ENCODE results near the gene MACROD1. TPM values are rescaled to one million over a fixed set of nuclear protein-coding genes. Genes with fewer than 3 reads are reported as not detected.
A peak's percentile ranks its signal among the peaks of the same experiment; 100 is the strongest.

The MACROD1 gene
- total RNA-seq, 1 experiment from 2014 or later = 36.9 TPM

- Mint-ChIP-seq H3K9me3 (no peaks in the 10 kb centered on the region), H3K36me3 (no peaks in the 10 kb centered on the region), H3K4me1 (no peaks in the 10 kb centered on the region), H3K4me3 (no peak overlapping the region), H3K27ac (peak overlapping the region; percentile 37; the same call in 1 of the 2 replicates), H3K27me3 (ENCODE audit: low read depth) (peaks cover 48% of the 10 kb centered on the region)
- ATAC-seq = no peak
- POLR2A ChIA-PET = interaction anchor here (0.7 kb wide), 1 partner anchor 9 kb away, joined by 3 read pairs; no protein-coding TSS in a partner anchor
- TF ChIP-seq MYBL2 (CRISPR knock-in tag; IDR thresholded peaks at IDR 0.05) (no peak), ZBTB21 (CRISPR knock-in tag; IDR thresholded peaks at IDR 0.05; ENCODE audit: borderline replicate concordance) (no peak), E2F4 (CRISPR knock-in tag; IDR thresholded peaks at IDR 0.05; ENCODE audit: borderline replicate concordance, low read depth) (no peak), PRRX2 (CRISPR knock-in tag; IDR thresholded peaks at IDR 0.05) (no peak), SMAD3 (CRISPR knock-in tag; IDR thresholded peaks at IDR 0.05; ENCODE audit: borderline replicate concordance) (no peak), JUN (CRISPR knock-in tag; IDR thresholded peaks at IDR 0.05) (no peak), PRDM15 (CRISPR knock-in tag; IDR thresholded peaks at IDR 0.05) (no peak), AR (CRISPR knock-in tag; IDR thresholded peaks at IDR 0.05) (no peak), MXD4 (CRISPR knock-in tag; IDR thresholded peaks at IDR 0.05; ENCODE audit: borderline replicate concordance) (no peak), NFATC4 (CRISPR knock-in tag; IDR thresholded peaks at IDR 0.05) (no peak), NR3C1 (CRISPR knock-in tag; conservative IDR thresholded peaks at IDR 0.05; ENCODE audit: low read depth) (no peak), ZNF423 (CRISPR knock-in tag; IDR thresholded peaks at IDR 0.05) (no peak), SMAD4 (CRISPR knock-in tag; IDR thresholded peaks at IDR 0.05) (no peak), NFE2L1 (CRISPR knock-in tag; IDR thresholded peaks at IDR 0.05) (no peak), ZNF263 (CRISPR knock-in tag; IDR thresholded peaks at IDR 0.05; ENCODE audit: low read depth) (no peak), IRF2 (CRISPR knock-in tag; IDR thresholded peaks at IDR 0.05; ENCODE audit: borderline replicate concordance, low read depth) (no peak)
- TF ChIP-seq, protein P1, sequence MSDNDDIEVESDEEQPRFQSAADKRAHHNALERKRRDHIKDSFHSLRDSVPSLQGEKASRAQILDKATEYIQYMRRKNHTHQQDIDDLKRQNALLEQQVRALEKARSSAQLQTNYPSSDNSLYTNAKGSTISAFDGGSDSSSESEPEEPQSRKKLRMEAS (CRISPR knock-in tag; IDR thresholded peaks at IDR 0.05) = no peak
- TF ChIP-seq, protein P2, sequence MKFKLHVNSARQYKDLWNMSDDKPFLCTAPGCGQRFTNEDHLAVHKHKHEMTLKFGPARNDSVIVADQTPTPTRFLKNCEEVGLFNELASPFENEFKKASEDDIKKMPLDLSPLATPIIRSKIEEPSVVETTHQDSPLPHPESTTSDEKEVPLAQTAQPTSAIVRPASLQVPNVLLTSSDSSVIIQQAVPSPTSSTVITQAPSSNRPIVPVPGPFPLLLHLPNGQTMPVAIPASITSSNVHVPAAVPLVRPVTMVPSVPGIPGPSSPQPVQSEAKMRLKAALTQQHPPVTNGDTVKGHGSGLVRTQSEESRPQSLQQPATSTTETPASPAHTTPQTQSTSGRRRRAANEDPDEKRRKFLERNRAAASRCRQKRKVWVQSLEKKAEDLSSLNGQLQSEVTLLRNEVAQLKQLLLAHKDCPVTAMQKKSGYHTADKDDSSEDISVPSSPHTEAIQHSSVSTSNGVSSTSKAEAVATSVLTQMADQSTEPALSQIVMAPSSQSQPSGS (CRISPR knock-in tag; IDR thresholded peaks at IDR 0.05; ENCODE audit: borderline replicate concordance, low read depth) = no peak
- TF ChIP-seq, protein P3, sequence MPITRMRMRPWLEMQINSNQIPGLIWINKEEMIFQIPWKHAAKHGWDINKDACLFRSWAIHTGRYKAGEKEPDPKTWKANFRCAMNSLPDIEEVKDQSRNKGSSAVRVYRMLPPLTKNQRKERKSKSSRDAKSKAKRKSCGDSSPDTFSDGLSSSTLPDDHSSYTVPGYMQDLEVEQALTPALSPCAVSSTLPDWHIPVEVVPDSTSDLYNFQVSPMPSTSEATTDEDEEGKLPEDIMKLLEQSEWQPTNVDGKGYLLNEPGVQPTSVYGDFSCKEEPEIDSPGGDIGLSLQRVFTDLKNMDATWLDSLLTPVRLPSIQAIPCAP (CRISPR knock-in tag; IDR thresholded peaks at IDR 0.05) = no peak
- TF ChIP-seq, protein P4, sequence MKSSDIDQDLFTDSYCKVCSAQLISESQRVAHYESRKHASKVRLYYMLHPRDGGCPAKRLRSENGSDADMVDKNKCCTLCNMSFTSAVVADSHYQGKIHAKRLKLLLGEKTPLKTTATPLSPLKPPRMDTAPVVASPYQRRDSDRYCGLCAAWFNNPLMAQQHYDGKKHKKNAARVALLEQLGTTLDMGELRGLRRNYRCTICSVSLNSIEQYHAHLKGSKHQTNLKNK (CRISPR knock-in tag; IDR thresholded peaks at IDR 0.05) = no peak
- no peak for DNase-seq (ENCODE audit: low spot score)
- CTCF ChIA-PET = interaction anchor here (0.6 to 1.4 kb wide), 3 partner anchors 11 to 138 kb away, joined by 3 to 4 read pairs (median 3); no protein-coding TSS in a partner anchor
Measured at GRCh38 chr11:64139049-64139448, 26.9 kb downstream of the MACROD1 start.

All from WTC11 (cell line).